Ishikawa (cell line): ENCODE data around the gene MST1R.

ENCODE experiments used
- CEBPB ChIP-seq: IDR thresholded peaks from 2 replicates; pipeline ENCODE4 v1.6.1; 2012
- CREB1 ChIP-seq: IDR thresholded peaks from 2 replicates; pipeline ENCODE4 v1.6.1; 2012; ENCODE audit warnings: low read depth
- EGR1 ChIP-seq: IDR thresholded peaks from 2 replicates; pipeline ENCODE4 v1.6.1; 2012
- EP300 ChIP-seq: IDR thresholded peaks from 2 replicates; pipeline ENCODE4 v1.6.1; 2012; ENCODE audit warnings: borderline replicate concordance
- FOXM1 ChIP-seq: IDR thresholded peaks from 2 replicates; pipeline ENCODE4 v1.6.1; 2012; ENCODE audit warnings: low read depth, borderline replicate concordance
- NFIC ChIP-seq: IDR thresholded peaks from 2 replicates; pipeline ENCODE4 v1.6.1; 2012
- RAD21 ChIP-seq: IDR thresholded peaks from 2 replicates; pipeline ENCODE4 v1.6.1; 2012; ENCODE audit warnings: low read depth
- TAF1 ChIP-seq: IDR thresholded peaks from 2 replicates; pipeline ENCODE4 v1.6.1; 2012; ENCODE audit warnings: low read depth, mild to moderate bottlenecking
- TCF12 ChIP-seq: IDR thresholded peaks from 2 replicates; pipeline ENCODE4 v1.6.1; 2012; ENCODE audit warnings: low read depth
- TEAD4 ChIP-seq: IDR thresholded peaks from 2 replicates; pipeline ENCODE4 v1.6.1; 2012
- USF1 ChIP-seq: IDR thresholded peaks from 2 replicates; pipeline ENCODE4 v1.6.1; 2012
- YY1 ChIP-seq: IDR thresholded peaks from 2 replicates; pipeline ENCODE4 v1.6.1; 2012; ENCODE audit warnings: low read depth
- ZBTB7A ChIP-seq: IDR thresholded peaks from 2 replicates; pipeline ENCODE4 v1.6.1; 2012; ENCODE audit warnings: low read depth
- TF ChIP-seq, protein P1 (sequence below): IDR thresholded peaks from 2 replicates; pipeline ENCODE4 v1.6.1; 2012
- TF ChIP-seq, protein P2 (sequence below): IDR thresholded peaks from 2 replicates; pipeline ENCODE4 v1.6.1; 2012; ENCODE audit warnings: low read depth, mild to moderate bottlenecking

Gene MST1R

GRCh38 chr3:49855662-49856061, 48.0 kb downstream of the MST1R start:
- TF ChIP-seq TEAD4 (no peak), CREB1 (no peak), EGR1 (no peak), RAD21 (no peak), NFIC (no peak), ZBTB7A (no peak), USF1 (no peak), TAF1 (no peak), YY1 (no peak), CEBPB (no peak), FOXM1 (no peak)
- TF ChIP-seq, protein P1, sequence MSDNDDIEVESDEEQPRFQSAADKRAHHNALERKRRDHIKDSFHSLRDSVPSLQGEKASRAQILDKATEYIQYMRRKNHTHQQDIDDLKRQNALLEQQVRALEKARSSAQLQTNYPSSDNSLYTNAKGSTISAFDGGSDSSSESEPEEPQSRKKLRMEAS, result no peak
- TF ChIP-seq, protein P2, sequence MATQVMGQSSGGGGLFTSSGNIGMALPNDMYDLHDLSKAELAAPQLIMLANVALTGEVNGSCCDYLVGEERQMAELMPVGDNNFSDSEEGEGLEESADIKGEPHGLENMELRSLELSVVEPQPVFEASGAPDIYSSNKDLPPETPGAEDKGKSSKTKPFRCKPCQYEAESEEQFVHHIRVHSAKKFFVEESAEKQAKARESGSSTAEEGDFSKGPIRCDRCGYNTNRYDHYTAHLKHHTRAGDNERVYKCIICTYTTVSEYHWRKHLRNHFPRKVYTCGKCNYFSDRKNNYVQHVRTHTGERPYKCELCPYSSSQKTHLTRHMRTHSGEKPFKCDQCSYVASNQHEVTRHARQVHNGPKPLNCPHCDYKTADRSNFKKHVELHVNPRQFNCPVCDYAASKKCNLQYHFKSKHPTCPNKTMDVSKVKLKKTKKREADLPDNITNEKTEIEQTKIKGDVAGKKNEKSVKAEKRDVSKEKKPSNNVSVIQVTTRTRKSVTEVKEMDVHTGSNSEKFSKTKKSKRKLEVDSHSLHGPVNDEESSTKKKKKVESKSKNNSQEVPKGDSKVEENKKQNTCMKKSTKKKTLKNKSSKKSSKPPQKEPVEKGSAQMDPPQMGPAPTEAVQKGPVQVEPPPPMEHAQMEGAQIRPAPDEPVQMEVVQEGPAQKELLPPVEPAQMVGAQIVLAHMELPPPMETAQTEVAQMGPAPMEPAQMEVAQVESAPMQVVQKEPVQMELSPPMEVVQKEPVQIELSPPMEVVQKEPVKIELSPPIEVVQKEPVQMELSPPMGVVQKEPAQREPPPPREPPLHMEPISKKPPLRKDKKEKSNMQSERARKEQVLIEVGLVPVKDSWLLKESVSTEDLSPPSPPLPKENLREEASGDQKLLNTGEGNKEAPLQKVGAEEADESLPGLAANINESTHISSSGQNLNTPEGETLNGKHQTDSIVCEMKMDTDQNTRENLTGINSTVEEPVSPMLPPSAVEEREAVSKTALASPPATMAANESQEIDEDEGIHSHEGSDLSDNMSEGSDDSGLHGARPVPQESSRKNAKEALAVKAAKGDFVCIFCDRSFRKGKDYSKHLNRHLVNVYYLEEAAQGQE, result no peak

DNA sequence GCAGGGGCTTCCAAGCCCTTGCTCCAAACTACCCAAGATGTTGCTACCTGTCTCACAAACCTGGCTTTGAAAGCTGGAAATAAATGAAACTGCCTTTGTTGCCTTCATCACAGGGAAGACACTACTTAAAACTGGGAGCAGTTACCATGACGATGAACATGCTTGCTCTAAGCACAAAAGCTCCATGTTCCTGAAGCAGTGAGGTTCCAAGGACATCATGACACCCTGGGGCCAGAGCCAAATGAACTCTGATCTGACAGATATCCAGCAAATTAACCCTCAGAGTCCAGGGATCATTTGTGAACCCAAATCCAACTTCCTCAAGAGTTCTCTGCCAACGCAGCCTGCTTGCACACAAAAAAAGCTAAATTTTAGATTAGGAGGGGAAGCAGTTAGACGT, 58.0 kb downstream of the MST1R start:
- TF ChIP-seq CREB1 (no peak), ZBTB7A (no peak), FOXM1 (no peak), NFIC (no peak), EGR1 (no peak), TCF12 (no peak), TAF1 (no peak), USF1 (no peak), TEAD4 (no peak), CEBPB (no peak), EP300 (no peak), RAD21 (no peak), YY1 (no peak)
- TF ChIP-seq, protein P1, result no peak
- TF ChIP-seq, protein P2, result no peak

- TF ChIP-seq ZBTB7A (no peak), EP300 (no peak), TCF12 (no peak), USF1 (no peak), NFIC (no peak), TAF1 (no peak), YY1 (no peak), RAD21 (no peak), EGR1 (no peak), FOXM1 (no peak)
- TF ChIP-seq, protein P2, result no peak
- TF ChIP-seq, protein P1, result no peak
Measured at GRCh38 chr3:49844464-49845183, 59.0 kb downstream of the MST1R start.
